GM19468 (cell line): ENCODE results near the gene CNPY2.
A peak's percentile ranks its signal among the peaks of the same experiment; 100 is the strongest.
"Not testable (repeated sequence)": the region's sequence is repeated elsewhere in the genome, so short reads cannot be mapped to it uniquely, and the experiment has no call there.

Experiments used
- ATAC-seq: cut with Tn5 transposase; IDR thresholded peaks from one replicate; pipeline ENCODE4 v1.9.1; 2021; ENCODE audit warnings: mild to moderate bottlenecking, moderate library complexity, moderate number of reproducible peaks; ENCODE audit not compliant: unreplicated experiment; ENCODE audit errors: extremely low read depth

Gene CNPY2

DNA sequence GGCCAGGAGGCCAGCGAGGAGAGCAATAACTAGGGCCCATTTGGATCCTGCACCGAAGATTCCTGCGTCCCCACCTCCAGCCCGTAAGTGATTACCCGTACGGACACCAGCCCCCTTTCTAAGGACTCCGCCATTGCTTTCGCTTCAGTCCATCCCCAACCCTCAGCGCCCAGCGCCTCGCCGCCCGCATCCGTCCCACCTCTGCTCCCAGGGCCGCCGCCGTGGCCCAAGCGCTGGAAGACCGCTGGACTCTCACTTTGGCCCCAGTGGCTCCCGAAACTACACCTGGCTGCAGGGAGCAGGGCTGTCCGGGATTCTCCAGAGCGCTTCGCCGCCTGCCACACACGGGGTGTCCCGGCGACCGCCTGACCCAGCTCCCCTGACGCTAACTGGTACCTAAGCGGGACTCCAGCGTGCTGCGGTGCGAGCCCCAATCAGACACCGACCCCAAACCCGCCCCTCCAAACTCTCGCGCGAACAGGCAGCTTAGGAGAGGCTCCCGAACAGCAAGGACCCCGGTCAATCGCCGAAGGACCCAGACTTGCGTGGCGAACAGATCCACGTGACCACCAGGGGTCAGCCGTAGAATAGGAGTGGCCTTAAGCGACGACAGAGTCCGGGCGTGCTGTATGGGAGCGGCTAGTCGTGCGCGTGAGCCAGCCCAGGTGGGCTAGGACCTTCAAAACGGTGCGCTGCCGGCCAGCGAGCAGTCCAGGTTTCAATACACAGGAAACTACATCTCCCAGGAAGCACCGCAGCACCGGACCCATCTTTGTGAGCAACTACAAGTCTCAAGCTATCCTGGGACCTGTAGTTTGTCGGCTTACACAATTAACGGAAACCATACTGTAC, at the start of gene CNPY2:
CNPY2 (minus strand) TSS at position 367 of the 852 bp plus-strand sequence. CDS start 771 bp downstream, outside the sequence.
- ATAC-seq: peak; percentile 83

DNA sequence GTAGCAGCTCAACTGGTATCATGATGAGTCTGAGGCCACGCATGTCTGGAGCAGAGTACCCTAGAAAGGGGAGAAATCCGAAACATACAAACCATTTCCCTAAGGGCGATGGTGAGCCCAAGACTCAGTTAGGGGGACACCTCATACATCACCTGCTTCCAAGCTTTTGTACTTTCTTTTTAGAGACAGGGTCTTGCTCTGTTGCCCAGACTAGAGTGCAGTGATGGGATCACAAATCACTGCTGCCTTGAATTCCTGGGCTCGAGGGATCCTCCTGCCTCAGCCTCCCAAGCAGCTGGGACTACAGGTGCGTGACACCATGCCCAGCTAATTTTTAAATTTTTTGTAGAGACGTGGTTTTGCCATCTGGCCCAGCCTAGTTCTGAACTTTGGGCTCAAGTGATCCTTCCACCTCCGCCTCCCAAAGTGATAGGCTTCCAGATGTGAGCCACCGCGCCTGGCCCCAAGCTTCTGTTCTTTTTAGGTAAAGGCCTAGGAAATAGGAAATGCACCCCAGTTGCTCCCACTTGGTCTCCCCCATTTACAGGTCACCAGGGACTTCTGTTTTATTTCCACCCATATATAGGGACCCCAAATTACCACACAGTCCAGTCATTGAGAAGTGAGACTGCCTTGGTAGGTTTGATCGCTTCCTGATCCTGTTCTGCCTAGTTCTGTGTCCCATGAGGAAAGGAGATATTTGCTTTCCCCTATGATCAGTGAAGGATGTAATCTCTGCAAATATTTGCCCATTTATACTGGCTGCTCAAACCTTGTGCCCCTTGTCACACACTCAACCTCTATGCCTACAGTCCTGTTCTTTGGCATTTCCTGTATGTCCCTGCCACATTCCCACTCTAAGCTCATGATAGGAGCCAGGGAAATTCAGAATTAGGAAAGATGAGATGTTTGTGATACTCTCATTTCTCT, 46.6 kb upstream of the CNPY2 start, which contains the start of gene APOF:
APOF (minus strand) TSS at position 728 of the 930 bp plus-strand sequence; CDS start at position 616, 112 bp downstream.
- no peak for ATAC-seq

DNA sequence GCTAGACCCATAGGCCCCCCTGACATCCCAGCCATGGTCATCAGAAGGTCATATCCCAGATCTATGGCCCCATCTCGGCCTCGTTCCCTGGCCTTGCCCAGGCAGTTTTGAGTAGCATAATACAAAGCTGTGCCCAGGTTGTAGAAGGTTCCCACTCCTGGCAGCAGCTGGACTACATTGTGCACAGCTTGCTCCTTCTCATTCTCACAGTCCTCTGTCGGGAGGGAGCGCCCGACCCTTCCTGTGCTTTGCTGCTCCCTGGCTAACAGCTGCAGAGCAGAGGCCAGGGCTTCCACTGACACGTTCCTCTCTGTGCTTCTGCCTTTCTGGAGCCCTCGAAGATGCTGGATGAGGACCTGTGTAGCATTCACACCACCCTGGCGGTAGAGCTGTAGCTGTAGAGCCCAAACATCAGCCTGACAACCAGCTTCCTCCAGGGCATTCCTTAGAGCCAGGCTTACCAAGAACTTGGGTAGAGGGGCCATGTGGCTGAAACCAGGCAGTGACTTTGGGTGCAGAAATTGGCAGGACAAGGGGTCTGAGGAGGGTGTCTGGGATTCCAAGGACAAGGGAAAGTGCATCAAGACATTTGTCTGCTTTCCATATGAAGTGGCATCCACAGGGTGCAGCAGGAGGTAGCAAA, 45.8 kb upstream of the CNPY2 start:
- ATAC-seq: no peak

DNA sequence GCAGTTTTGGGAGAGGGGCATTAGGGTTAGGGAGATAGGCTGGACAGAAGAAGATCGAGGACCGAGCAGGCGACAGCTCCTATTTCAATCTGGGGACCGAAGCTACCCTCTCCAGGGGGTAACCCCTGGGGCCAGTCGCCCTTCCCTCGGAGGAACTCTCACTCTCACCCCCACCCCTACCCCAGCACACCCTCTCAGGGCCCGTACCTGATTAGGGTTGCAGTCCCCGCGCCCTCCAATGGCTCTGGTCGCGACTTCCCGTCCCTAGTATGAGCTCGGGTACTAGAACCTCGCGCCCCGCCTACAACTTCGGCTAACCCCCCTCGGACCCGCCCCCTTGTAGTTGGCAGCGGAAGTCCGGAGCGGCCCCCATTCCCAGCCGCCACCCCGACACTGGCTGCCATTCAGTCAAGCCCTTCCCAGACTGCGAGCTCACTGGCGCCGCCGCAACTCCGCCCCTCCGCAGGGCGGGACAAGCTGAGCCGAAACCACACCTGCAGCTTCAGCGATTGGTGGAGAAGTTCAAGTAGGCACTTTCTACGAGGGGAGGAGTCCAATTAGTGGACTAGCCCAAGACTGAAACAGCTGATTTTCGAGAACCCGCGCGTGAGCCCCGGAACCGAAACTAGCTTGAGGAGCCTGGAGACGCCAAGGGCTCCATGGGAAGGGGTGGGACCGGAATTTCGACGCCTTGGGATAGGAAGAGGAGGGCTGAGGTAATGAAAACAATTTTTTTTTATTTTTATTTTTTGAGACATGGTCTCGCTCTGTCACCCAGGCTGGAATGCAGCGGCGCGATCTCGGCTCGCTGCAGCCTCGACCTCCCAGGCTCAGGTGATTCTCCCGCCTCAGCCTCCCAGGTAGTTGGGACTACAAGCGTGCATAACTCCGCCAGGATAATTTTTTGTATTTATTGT, 44.3 kb upstream of the CNPY2 start, which contains the start of gene STAT2:
STAT2 (minus strand) TSS at position 257 of the 917 bp plus-strand sequence. CDS start 3,536 bp downstream, outside the sequence.
- ATAC-seq: peak; percentile 91

DNA sequence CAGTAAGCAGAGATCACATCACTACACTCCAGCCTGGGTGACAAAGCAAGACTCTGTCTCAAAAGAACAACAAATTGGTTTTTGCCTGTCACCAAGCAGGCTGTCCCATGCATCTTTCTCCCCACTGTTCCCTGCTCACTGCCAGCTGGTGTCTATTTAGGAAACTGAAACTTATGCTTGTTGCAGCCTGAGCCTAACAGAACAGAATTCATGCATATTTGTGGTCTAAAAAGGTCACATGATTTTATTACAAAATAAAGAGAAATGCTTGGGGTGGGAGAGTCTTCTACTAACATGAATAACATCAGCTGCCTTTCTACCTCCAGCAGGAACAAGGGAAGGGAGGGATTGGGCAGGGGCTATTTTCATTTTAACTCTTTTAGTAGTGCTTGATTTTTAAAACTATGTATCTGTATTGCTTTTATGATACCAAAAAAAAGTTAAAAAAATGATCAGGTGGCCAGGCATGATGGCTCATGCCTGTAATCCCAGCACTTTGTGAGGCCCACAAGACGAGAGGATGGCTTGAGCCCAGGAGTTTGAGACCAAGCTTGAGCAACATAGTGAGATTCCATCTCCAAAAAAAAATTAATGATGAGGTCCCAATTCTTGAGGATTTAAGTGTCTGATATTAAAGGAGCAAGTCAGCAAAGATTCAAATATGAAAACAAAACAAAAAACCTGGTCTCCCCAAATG, 43.2 kb upstream of the CNPY2 start:
- ATAC-seq: no peak

DNA sequence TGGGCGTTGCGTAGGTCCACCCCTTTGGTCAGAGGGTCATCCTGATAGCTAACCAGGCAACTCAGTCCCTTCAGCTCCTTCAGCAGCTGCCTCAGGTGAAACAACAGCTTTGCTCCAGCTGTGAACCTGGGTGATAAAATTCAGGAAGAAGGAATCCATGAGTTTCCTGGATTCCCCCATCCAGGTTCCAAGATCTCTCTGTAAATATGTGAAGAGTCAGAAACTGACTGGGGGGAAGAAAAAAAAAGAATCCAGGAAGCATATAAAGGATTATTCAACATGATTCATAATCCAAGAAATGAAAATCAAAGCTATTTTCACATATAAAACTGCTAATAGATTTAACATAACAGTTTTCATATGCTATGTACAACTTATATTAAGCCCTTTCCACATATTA, 35.5 kb upstream of the CNPY2 start:
- no peak for ATAC-seq

DNA sequence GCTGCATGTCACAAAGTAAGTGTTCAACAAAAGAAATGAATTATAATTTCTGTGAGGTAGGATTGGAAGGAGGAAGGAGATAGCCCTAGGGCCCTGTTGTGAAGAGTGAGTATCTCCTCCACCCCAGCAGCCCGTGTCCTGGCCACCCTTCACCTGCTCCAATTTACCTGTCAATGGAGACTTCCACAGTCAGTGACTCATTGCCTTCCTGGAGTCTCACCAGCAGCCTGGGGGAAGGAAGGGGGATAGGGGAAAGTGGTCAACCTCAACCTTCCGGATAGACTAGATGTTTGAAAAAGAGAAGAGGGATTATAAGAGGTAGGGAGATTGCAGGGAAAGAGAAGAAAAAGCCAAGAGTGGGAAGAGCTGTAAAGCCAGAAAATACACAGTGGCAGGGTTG, 34.9 kb upstream of the CNPY2 start:
- no peak for ATAC-seq

DNA sequence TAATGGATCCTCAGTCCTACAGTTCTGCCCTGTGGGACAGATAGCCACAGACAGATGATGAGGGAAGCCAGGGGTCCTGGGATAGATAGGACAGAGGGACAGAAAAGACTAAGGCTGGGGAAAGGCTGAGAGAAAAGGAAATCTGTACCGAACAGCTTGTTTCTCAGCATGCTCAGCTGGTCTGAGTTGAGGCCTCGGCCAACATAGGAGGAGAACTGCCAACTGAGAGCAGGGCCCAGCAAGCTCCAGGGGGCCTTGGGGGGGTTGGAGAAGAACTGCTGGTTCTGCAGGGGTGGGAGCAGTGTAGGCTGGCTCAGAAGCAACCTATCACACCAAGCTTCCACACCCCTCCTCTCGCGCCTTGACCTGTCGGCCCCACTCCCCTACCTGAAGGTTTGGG, 33.0 kb upstream of the CNPY2 start:
- no peak for ATAC-seq

DNA sequence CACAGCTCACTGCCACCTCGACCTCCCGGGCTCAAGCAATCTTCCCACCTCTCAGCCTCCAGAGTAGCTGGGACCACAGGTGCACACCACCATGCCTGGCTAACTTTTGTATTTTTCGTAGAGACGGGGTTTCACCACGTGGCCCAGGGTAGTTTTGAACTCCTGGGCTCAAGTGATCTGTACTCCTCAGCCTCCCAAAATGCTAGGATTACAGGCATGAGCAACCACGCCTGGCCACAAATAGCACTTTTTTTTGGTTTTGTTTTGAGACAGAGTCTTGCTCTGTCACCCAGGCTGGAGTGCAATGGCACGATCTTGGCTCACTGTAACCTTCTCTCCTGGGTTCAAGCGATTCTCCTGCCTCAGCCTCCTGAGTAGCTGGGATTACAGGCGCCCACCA, 31.5 kb upstream of the CNPY2 start:
- not testable (repeated sequence) for ATAC-seq

DNA sequence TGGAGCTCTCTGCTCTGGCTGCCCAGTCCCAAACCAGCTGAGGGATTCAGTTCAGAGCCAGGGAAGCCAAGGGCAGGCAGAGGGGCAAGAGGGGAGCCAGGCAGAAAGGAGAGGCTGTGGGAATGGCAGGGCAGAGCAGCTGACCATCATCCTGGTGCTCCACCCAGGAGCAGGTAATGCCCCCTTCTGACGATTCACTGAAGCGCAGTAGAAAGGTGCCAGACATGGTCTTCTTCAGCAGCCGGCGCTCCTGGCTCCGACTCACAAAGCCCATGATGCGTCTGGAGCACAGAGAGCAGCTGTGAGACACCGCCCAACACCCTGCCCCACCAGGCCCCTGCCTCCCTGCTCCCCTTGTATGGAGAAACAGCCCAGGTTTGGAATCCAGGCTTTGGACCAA, 30.9 kb upstream of the CNPY2 start:
- ATAC-seq: no peak

DNA sequence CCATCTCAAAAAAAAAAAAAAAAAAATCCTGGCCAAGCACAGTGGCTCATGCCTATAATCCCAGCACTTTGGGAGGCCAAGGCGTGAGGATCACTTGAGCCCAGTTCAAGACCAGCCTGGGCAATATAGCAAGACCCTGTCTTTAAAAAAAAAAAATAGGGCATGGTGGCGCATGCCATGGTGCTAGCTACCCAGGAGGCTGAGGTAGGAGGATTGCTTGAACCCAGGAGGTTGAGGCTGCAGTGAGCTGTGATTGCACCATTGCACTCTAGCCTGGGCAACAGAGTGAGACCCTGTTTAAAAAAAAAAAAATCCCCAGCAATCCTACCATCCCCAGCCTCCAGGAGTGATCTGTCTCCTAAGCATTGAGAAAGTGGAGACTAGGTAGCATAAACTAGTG, 26.5 kb upstream of the CNPY2 start:
- not testable (repeated sequence) for ATAC-seq

DNA sequence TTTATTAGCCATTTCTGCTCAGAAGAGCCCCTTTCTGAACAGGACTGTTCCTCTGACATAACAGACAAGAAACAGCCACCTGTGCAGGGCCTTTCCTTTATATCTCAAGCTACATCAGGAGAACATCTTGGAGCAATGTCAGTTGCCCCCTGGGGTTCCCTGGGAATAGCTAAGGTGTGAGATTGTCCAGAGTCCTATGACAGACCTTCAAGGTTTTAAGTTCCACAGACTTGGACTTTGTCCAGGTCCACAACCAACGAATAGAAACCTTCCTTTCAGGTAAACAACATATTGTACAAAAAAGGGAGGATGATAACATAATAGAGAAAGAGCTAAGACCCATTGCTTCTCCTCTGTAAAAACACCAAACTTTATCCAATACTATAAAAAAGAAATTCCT, 25.8 kb upstream of the CNPY2 start:
- ATAC-seq: no peak

DNA sequence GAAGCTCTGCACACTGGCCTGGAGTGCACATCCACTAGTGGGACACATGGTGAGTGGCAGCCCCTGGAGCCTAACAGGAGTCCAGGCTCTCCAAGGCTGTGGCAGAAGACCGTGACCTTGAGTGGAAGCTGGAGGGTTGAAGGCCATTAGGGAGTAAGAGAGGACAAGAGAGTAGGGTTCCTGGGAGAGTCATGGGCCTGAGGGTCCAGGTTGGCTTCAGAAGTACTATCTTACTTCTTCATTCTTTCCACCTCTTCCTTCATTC, 23.3 kb upstream of the CNPY2 start:
- ATAC-seq: no peak

DNA sequence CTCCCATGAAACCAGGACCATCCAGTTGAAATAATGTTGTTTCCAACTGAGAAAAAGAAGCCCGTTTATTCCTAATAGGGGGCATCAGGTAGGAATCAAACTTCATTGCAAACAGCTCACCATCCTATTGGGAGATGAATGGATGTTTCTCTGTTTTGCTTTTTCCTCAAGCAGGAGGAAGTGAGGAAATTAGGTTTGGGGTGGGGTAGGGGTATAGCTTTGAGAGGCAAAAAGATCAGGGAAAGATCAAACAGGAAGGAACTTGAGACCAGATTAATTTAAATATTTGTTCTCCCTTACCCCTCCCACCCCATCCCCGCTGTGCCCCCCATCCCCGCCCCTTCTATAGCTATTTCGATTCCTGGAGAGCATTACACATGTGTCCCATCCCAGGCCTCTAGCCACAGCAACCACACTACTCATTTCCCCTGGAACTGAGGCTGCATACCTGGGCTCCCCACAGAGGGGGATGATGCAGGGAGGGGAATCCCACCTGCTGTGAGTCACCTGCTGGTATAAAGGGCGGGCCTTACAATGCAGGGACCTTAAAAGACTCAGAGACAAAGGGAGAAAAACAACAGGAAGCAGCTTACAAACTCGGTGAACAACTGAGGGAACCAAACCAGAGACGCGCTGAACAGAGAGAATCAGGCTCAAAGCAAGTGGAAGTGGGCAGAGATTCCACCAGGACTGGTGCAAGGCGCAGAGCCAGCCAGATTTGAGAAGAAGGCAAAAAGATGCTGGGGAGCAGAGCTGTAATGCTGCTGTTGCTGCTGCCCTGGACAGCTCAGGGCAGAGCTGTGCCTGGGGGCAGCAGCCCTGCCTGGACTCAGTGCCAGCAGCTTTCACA, 22.7 kb upstream of the CNPY2 start, which contains the start of gene IL23A:
IL23A (plus strand) TSS at position 577 of the 850 bp plus-strand sequence; CDS start at position 738, 161 bp downstream.
- no peak for ATAC-seq

DNA sequence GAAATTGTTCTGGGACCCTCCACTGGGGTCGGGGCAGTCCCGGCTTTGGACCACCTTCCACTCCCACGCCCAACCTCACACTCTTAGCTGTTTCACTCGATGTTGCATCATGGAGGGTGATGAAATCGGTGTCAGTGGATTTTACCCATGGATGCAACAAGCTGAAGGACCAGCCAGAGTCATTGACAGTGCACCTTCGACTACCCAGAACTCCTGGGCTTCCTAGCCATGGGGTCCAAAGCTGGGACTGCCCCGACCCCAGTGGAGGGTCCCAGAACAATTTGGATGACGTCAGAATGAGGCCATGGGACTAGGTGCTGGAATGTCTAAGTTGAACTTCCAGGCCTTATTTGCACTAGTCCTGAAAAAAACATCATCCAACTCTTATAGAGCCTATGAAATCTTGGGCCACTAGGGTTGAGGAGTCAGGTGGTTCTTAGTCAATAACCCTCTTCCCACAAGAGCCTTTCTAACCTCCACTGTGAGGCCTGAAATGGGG, 22.0 kb upstream of the CNPY2 start:
- no peak for ATAC-seq

DNA sequence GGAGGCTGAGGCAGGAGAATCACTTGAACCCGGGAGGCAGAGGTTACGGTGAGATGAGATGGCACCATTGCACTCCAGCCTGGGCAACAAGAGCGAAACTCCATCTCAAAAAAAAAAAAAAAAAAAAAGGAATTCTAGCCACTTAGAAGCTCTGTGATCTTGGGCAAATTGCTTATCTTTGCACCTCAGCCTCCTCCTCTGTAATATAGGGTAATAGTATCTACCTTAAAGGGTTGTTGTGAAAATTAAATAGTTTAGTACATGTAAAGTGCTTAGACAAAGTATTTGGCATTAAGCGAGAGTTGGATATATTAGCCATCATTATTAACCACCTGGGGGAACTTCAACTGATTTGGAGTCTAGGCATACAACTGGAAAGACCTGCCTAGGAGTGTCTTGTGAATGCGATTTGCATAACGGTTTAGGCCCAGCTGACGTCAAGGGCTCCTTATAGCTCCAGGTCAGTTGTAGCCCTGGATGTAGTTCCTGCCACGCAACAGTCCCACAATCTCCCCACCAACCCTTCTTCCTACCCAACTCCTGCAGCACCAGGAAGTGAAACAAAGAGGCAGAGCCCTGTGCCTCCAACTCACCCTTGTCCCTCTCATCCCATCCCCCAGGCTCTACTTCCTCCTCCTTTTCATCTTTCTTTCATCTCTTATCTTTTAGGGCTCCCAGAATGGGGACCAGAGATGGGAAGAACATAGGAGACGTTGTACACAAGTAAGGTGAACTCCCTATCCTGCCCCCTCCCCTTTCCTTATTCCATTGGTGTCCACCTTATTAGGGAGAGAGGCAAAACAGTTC, 20.8 kb upstream of the CNPY2 start:
- ATAC-seq: no peak

DNA sequence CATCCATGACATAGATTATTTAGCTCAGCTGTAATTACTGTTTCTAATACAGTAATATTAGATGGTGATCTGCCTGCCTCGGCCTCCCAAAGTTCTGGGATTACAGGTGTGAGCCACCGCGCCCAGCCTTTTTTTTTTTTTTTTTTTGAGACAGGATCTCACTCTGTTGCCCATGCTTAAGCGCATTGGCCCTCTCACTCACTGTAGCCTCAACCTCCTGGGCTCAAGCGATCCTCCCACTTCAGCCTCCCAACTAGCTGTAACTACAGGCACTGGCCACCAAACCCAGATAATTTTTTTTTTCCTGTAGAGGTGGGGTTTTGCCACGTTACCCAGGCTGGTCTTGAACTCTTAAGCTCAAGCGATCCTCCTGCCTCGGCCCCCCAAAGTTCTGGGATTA, 19.7 kb upstream of the CNPY2 start:
- not testable (repeated sequence) for ATAC-seq
